ENCODE measurements around the gene ZBTB25. TPM values are rescaled to one million over a fixed set of nuclear protein-coding genes. Genes with fewer than 3 reads are reported as not detected.

The ZBTB25 gene
- polyA plus RNA-seq, 1 of the 3 experiments (the other 2 are of a cell fraction), result 4.5 TPM

- no peaks in the 10 kb centered on the region for H3K9me3 ChIP-seq
- ChIA-PET POLR2A (no interaction called here), CTCF (interaction anchor here (0.6 to 2.1 kb wide), 2 partner anchors 21 to 776 kb away, joined by 3 to 9 read pairs; no protein-coding TSS in a partner anchor)
- no peaks in the 10 kb centered on the region for H3K27me3 ChIP-seq (ENCODE audit: insufficient read depth)
- no peaks in the 10 kb centered on the region; a peak in 2 of 4 replicates for H3K4me1 ChIP-seq (ENCODE audit: control insufficient read depth in 1 of 2, insufficient read depth in 2 of 2, low read depth in 1 of 2, low read length in 1 of 2)
- H3K4me3 ChIP-seq (ENCODE audit: low read depth in 2 of 2, low read length in 1 of 2), result no peak overlapping the region
- 0 out of 2 replicates have a peak, but pooled peaks cover 3% of the 10 kb centered on the region for H4K20me1 ChIP-seq (ENCODE audit: insufficient read depth)
- TF ChIP-seq NFIC (IDR thresholded peaks at IDR 0.05; ENCODE audit: borderline replicate concordance), result no peak
- TF ChIP-seq GATA2 (CRISPR knock-in tag; IDR thresholded peaks at IDR 0.05), result no peak
- TF ChIP-seq, protein P1, sequence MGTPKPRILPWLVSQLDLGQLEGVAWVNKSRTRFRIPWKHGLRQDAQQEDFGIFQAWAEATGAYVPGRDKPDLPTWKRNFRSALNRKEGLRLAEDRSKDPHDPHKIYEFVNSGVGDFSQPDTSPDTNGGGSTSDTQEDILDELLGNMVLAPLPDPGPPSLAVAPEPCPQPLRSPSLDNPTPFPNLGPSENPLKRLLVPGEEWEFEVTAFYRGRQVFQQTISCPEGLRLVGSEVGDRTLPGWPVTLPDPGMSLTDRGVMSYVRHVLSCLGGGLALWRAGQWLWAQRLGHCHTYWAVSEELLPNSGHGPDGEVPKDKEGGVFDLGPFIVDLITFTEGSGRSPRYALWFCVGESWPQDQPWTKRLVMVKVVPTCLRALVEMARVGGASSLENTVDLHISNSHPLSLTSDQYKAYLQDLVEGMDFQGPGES (IDR thresholded peaks at IDR 0.05; ENCODE audit: low read depth, low read length), result no peak
- TF ChIP-seq USF1 (IDR thresholded peaks at IDR 0.05; ENCODE audit: borderline replicate concordance, low read depth), result no peak
- no peak for DNase-seq
- peaks cover 44% of the 10 kb centered on the region for H3F3A ChIP-seq (replicated peaks; ENCODE audit: insufficient read depth)
- H3K9me2 ChIP-seq, result no peaks in the 10 kb centered on the region
- H3K9ac ChIP-seq, result no peak overlapping the region
- 75% methylated on average over 2 of the region's 2 CpGs for WGBS (ENCODE audit: low lambda C conversion rate)
- H3K27ac ChIP-seq (ENCODE audit: low read depth in 2 of 2, low read length in 1 of 2), result no peak overlapping the region
- peaks cover 5 to 20% of the 10 kb centered on the region in 2 experiments for H3K36me3 ChIP-seq (replicated peaks in 1 of 2; ENCODE audit: control insufficient read depth in 1 of 2, insufficient read depth in 2 of 2, low read length in 1 of 2)
- peaks cover 16% of the 10 kb centered on the region; the same call in 1 of the 2 replicates for H3K79me2 ChIP-seq (ENCODE audit: insufficient read depth)
- H3K4me2 ChIP-seq, result no peak overlapping the region
- H2AFZ ChIP-seq (ENCODE audit: low read depth), result no peak overlapping the region
Measured at GRCh38 chr14:64531567-64531966, 27.9 kb upstream of the ZBTB25 start.

DNA sequence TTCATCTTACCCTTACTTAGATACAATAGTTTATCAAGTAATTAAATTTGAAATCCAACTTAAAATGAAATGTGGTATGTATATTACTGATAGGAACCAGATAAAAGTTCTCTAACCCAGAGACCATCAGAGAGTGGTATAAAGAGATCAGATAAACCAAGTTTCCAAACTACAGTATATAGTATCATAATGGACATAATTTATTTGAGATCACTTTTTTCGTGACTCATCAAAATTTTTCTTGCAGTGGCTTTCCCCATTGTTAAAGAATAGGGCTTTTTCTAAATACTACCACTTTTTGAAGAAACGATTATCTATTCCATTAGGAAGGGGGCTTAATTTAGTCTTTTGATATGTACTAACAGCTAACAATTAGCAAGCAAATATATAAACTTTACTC lies 21.7 kb upstream of the ZBTB25 start:
- no peak overlapping the region for H2AFZ ChIP-seq (ENCODE audit: low read depth)
- H3K9me3 ChIP-seq, result no peaks in the 10 kb centered on the region
- peaks cover 75% of the 10 kb centered on the region for H3K79me2 ChIP-seq (ENCODE audit: insufficient read depth)
- no peak overlapping the region for H3K4me3 ChIP-seq (ENCODE audit: low read depth in 2 of 2, low read length in 1 of 2)
- H3K4me2 ChIP-seq, result no peak overlapping the region
- peaks cover 40 to 53% of the 10 kb centered on the region in 2 experiments for H3K36me3 ChIP-seq (replicated peaks in 1 of 2; ENCODE audit: control insufficient read depth in 1 of 2, insufficient read depth in 2 of 2, low read length in 1 of 2)
- peak overlapping the region in 1 of 2 experiments; percentile 20; a peak in 1 of 4 replicates for H3K27ac ChIP-seq (ENCODE audit: low read depth in 2 of 2, low read length in 1 of 2)
- no peak for DNase-seq
- ChIA-PET POLR2A (no interaction called here), CTCF (interaction anchor here (2.3 to 2.8 kb wide), 2 partner anchors 10 to 95 kb away, joined by 5 to 6 read pairs; no protein-coding TSS in a partner anchor)
- H3F3A ChIP-seq (replicated peaks; ENCODE audit: insufficient read depth), result peaks cover 16% of the 10 kb centered on the region
- WGBS (ENCODE audit: low lambda C conversion rate), result 54% methylated on average over 2 of the region's 2 CpGs
- H3K27me3 ChIP-seq (ENCODE audit: insufficient read depth), result no peaks in the 10 kb centered on the region
- H4K20me1 ChIP-seq (ENCODE audit: insufficient read depth), result peaks cover 28% of the 10 kb centered on the region
- H3K4me1 ChIP-seq (ENCODE audit: control insufficient read depth in 1 of 2, insufficient read depth in 2 of 2, low read depth in 1 of 2, low read length in 1 of 2), result peaks cover 2 to 4% of the 10 kb centered on the region in 2 experiments; a peak in 2 of 4 replicates
- no peaks in the 10 kb centered on the region for H3K9me2 ChIP-seq
- TF ChIP-seq TCF12 (IDR thresholded peaks at IDR 0.05) (no peak), RAD21 (IDR thresholded peaks at IDR 0.05; ENCODE audit: low read length) (no peak), MEF2A (IDR thresholded peaks at IDR 0.05; ENCODE audit: borderline replicate concordance, low read depth) (no peak)
- TF ChIP-seq, protein P2, sequence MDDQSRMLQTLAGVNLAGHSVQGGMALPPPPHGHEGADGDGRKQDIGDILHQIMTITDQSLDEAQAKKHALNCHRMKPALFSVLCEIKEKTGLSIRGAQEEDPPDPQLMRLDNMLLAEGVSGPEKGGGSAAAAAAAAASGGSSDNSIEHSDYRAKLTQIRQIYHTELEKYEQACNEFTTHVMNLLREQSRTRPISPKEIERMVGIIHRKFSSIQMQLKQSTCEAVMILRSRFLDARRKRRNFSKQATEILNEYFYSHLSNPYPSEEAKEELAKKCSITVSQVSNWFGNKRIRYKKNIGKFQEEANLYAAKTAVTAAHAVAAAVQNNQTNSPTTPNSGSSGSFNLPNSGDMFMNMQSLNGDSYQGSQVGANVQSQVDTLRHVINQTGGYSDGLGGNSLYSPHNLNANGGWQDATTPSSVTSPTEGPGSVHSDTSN (IDR thresholded peaks at IDR 0.05), result no peak
- no peak overlapping the region for H3K9ac ChIP-seq

Measured in SK-N-SH (cell line).